Right ventricle myocardium inferior (tissue), 1 donor: ENCODE data around the gene PM20D1. TPM values are rescaled to one million over a fixed set of nuclear protein-coding genes. Genes with fewer than 3 reads are reported as not detected.

Experiments used
- ATAC-seq: fragments of 200-7000 bp; cut with Tn5 transposase; one replicate; pipeline ENCODE4 v1.9.1; 2020; ENCODE audit warnings: mild to moderate bottlenecking, moderate library complexity
- DNase-seq: peaks from one replicate; pipeline ENCODE4 v3.0.0; 2021; ENCODE audit errors: missing footprints
- intact Hi-C: fragments of 100-400 bp; cut with DNase I; formaldehyde crosslinking; loops from one replicate; pipeline ENCODE4 v1.11.0; 2022
- total RNA-seq: library from RNA; stranded (reverse); fragmentation: NEBNext Ultra II Directional; extraction: Animal tissue kit (Norgen Biotek cat#: 25700); gene quantifications from one replicate; pipeline ENCODE4 v1.2.1, GENCODE V29; 2021
- donor health status: DM: no; HTN: yes; CAD: no; lungs with severe emphysema.

Gene PM20D1
- total RNA-seq, 1 donor from 2014 or later, result 1.7 TPM

DNA sequence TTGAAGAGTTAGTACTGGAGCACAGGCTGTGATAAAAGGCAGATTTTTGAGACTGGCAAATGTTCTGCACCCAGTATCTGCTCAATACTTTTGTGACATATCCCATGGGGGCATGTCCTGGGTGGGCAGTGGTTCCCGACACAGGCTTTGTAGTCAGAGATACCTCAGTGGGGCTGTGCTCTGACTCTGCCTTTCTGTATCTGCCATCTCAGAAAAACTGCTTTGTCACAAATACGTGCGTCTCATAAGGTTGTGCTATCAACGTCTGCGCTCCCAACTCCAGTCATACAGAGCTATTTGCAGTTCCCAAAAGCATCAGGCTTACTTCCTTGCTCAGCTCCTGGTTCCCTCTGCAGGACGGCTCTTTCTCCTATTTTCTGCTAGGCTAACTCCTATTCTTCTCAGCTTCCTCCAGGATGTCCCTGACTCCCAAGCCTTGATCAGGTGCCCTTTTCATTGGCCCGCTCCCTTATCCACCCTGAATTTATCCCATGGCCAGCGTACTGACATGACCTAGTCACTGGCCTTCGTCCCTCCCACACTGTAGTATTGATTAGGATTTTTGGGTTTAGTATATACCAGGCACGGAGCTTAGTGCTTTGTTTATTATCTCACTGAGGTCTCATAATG lies 62.5 kb downstream of the PM20D1 start:
- DNase-seq, result no peak
- peak; percentile 19 for ATAC-seq
- intact Hi-C loops, result no loop called here

DNA sequence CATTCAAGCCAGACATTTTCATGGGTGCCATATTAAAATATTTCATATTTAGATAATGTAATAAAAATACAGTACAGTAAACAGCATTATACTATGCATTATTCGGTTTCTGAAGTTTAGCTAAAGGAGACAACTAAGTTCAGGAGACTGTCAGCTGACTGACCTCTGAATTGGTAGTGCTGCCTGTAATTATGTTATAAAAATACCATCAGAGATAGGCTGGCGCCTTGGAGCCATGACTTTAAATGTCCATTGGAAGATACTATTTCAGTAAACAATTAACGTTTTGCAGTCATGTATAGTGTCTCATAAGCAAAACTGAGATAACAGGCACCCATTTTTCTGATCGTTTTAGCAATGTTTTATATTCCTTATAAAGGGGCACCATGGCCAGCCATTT lies 63.3 kb downstream of the PM20D1 start:
- DNase-seq, result no peak
- no peak for ATAC-seq
- intact Hi-C loops, result no loop called here

DNA sequence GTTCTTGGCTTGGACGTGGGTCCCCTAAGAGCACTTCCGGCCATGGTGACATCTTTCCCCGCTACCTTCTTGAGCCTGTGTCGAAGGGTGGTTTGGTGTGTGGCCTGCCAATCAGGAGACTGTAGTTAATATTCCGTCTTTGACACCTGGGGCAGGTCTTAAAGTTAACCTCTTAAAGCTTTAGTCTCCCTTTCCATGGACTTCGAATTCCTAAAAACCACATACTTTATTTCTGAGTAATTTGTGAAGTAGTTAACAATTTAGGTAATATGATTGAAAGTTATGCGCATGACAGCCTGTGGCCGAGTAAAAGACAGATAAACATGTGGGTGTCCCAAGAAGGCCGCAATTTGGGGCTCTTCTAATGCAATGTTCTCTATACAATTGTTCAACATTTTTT lies 64.5 kb downstream of the PM20D1 start:
- intact Hi-C loops, result no loop called here
- no peak for DNase-seq

DNA sequence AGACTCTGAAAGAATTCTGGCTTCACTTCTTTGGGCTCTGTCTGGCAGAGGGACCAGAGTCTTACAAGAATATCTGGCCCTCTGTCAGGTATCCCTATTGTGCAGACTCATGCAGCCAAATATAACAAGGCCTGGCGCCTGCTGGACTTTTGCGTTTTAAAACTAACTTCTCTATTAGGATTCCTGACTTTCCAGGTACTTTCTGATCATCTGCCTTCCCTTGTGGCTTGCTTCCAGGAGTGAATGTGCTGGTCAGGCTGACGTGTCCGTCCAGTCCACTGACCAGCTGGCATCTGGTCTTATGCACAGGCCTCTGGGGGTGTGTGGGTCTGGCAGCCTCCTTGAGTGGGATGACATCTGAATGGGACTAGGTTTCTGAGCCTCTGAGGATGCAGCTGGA lies 66.0 kb downstream of the PM20D1 start:
- DNase-seq (no peak), ATAC-seq (no peak)
- intact Hi-C loops, result no loop called here

More for the DNA sequence above, 64.5 kb downstream of the PM20D1 start:
- ATAC-seq, result no peak

DNA sequence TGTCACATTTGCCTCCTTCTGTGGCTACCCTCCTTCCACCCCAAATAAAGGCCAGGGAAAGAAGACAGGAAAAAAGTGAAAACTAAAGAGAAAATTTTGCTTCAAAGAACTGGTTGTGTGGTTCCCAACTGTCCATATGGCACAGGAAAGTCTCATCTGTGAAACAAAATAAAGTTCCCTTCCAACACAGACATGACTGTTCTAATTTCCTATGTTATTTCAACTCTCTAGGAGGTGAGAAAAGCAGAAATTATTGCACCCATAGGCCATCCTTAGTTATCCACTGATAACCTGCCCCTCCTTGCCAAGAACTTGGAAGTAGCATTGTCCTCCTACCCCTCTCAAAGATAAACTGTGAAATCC lies 66.5 kb downstream of the PM20D1 start:
- ATAC-seq (no peak), DNase-seq (no peak)
- intact Hi-C loops, result no loop called here

DNA sequence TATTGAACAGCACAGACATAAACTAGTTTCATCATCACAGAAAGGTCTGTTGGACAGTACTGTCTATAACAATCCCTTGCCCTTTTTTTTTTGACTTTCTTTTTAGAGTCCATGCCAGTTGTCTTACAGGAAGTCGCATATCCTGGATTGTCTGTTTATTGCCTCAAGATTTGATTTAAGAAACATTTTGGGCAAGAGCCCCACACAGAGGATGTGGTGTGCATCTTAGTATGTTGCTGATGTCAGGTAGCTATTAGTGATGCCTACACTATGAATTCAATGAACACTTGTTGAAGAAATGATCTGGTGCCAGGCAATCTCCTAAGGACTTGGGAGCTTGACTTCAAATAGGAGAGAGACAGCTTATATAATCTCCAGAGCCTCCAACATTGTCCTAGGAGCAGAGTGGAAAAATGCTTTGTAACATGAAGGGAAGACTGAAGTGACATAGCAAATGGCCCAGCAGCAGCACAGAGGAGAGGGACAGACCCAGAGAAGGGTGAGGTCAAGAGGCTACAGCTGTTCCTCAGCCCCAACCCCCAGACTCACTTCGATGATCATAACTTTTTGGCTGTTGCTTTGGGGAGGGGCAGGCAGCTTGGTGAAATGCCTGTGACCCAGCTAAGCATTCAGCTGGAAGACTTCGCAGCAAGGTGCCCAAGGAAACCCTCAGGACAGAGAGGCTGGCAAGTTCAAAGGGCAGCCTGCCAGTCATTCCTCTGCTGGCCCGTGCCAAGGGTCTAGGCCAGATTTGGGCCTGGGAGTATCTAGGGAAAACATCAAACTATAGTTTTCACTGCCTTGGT lies 67.1 kb downstream of the PM20D1 start:
- intact Hi-C loops, result no loop called here
- ATAC-seq, result no peak
- DNase-seq, result no peak

DNA sequence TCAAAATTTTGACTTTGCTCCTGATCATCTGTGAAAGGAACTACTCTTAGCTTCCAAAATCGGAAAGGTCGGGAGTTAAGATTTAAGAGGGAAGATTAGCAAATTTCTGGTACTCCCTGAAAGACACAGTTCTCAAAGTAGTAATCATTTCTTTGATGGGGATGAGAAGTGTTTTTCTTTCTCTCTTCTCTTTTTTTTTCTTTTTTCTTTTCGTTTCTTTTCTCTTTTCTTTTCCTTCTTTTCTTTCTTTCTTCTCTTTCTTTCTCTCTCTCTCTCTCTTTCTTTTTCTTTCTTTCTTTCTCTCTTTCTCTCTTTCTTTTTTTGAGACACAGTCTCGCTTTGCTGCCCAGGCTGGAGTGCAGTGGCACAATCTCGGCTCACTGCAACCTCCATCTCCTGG lies 69.6 kb downstream of the PM20D1 start:
- intact Hi-C loops, result no loop called here
- DNase-seq, result no peak
- ATAC-seq, result no peak

Other genes starting within 250 kb of the PM20D1 start
- 35.5 TPM for gene ELK4, start 218.1 kb downstream of the PM20D1 start, total RNA-seq
- gene SLC45A3, start 169.6 kb downstream of the PM20D1 start, total RNA-seq, result 6.5 TPM
- gene NUCKS1, start 100.0 kb downstream of the PM20D1 start, total RNA-seq, result 185 TPM
- gene RAB29, start 74.7 kb downstream of the PM20D1 start, total RNA-seq, result 16.6 TPM
- 458 TPM for gene SLC41A1, start 36.9 kb downstream of the PM20D1 start, total RNA-seq
- 25.4 TPM for gene SLC26A9, start 93.3 kb upstream of the PM20D1 start, total RNA-seq
- gene RAB7B, start 153.3 kb upstream of the PM20D1 start, total RNA-seq, result 1.6 TPM
- gene CTSE, start 173.8 kb upstream of the PM20D1 start, total RNA-seq, result not detected
- 0.81 TPM for gene RHEX, start 203.0 kb upstream of the PM20D1 start, total RNA-seq